Ishikawa (cell line): ENCODE data around the gene POLG2.

Experiments
- CEBPB ChIP-seq: IDR thresholded peaks from 2 replicates; pipeline ENCODE4 v1.6.1; 2012
- CREB1 ChIP-seq: IDR thresholded peaks from 2 replicates; pipeline ENCODE4 v1.6.1; 2012; ENCODE audit warnings: low read depth
- EGR1 ChIP-seq: IDR thresholded peaks from 2 replicates; pipeline ENCODE4 v1.6.1; 2012
- EP300 ChIP-seq: IDR thresholded peaks from 2 replicates; pipeline ENCODE4 v1.6.1; 2012; ENCODE audit warnings: borderline replicate concordance
- FOXM1 ChIP-seq: IDR thresholded peaks from 2 replicates; pipeline ENCODE4 v1.6.1; 2012; ENCODE audit warnings: low read depth, borderline replicate concordance
- NFIC ChIP-seq: IDR thresholded peaks from 2 replicates; pipeline ENCODE4 v1.6.1; 2012
- RAD21 ChIP-seq: IDR thresholded peaks from 2 replicates; pipeline ENCODE4 v1.6.1; 2012; ENCODE audit warnings: low read depth
- TAF1 ChIP-seq: IDR thresholded peaks from 2 replicates; pipeline ENCODE4 v1.6.1; 2012; ENCODE audit warnings: low read depth, mild to moderate bottlenecking
- TCF12 ChIP-seq: IDR thresholded peaks from 2 replicates; pipeline ENCODE4 v1.6.1; 2012; ENCODE audit warnings: low read depth
- TEAD4 ChIP-seq: IDR thresholded peaks from 2 replicates; pipeline ENCODE4 v1.6.1; 2012
- YY1 ChIP-seq: IDR thresholded peaks from 2 replicates; pipeline ENCODE4 v1.6.1; 2012; ENCODE audit warnings: low read depth
- TF ChIP-seq, protein P1 (sequence below): IDR thresholded peaks from 2 replicates; pipeline ENCODE4 v1.6.1; 2012; ENCODE audit warnings: low read depth, mild to moderate bottlenecking
- TF ChIP-seq, protein P2 (sequence below): IDR thresholded peaks from 2 replicates; pipeline ENCODE4 v1.6.1; 2012
- TF ChIP-seq, protein P3 (sequence below): IDR thresholded peaks from 2 replicates; pipeline ENCODE4 v1.6.1; 2012

Gene POLG2

DNA sequence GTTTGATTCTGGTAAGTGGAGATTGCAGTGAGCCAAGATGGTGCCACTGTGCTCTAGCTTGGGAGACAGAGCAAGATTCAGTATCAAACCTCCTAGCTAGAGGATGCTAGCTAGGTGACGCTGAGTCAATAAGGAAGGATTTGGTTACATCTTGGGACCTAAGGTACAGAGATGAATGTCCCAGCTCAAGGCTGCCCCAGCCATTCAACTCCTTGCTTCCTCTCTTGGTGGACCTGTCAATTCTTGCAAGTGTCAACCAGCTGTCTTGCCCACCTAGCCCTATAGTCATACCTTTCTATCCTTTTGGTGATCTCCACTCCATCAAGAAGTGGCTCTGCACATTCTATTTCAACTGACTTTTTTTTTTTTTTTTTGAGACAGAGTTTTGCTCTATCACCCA lies 49.3 kb downstream of the POLG2 start:
- TF ChIP-seq FOXM1: no peak
- TF ChIP-seq, protein P1, sequence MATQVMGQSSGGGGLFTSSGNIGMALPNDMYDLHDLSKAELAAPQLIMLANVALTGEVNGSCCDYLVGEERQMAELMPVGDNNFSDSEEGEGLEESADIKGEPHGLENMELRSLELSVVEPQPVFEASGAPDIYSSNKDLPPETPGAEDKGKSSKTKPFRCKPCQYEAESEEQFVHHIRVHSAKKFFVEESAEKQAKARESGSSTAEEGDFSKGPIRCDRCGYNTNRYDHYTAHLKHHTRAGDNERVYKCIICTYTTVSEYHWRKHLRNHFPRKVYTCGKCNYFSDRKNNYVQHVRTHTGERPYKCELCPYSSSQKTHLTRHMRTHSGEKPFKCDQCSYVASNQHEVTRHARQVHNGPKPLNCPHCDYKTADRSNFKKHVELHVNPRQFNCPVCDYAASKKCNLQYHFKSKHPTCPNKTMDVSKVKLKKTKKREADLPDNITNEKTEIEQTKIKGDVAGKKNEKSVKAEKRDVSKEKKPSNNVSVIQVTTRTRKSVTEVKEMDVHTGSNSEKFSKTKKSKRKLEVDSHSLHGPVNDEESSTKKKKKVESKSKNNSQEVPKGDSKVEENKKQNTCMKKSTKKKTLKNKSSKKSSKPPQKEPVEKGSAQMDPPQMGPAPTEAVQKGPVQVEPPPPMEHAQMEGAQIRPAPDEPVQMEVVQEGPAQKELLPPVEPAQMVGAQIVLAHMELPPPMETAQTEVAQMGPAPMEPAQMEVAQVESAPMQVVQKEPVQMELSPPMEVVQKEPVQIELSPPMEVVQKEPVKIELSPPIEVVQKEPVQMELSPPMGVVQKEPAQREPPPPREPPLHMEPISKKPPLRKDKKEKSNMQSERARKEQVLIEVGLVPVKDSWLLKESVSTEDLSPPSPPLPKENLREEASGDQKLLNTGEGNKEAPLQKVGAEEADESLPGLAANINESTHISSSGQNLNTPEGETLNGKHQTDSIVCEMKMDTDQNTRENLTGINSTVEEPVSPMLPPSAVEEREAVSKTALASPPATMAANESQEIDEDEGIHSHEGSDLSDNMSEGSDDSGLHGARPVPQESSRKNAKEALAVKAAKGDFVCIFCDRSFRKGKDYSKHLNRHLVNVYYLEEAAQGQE: no peak
- TF ChIP-seq CREB1: no peak
- TF ChIP-seq TEAD4: no peak

DNA sequence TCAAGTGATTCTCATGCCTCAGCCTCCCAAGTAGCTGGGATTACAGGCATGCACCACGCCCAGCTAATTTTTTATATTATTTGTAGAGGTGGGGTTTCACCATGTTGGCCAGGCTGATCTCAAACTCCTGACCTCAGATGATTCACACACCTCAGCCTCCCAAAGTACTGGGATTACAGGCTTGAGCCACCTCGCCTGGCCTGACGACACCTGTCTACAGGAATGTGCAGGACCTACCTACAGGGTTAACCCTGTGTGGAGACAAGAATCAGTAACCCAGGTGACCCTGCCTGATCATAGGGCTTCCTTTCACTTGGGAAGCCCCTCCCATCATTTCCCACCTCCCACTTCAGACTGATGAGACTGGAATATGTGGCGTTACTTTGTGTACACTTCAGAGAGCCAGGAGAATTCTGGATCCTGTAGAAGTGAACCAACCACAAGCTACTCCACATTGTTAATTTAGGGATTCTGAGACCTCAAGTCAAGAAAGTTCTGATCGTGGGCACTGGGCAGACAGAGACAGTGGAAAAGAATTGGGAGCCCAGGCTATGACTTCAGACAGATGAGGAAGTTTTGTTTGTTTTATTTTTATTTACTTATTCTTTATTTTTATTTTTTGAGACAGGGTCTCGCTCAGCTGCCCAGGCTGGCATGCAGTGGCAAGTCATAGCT lies 53.6 kb downstream of the POLG2 start:
- TF ChIP-seq EP300: no peak
- TF ChIP-seq, protein P1: no peak

DNA sequence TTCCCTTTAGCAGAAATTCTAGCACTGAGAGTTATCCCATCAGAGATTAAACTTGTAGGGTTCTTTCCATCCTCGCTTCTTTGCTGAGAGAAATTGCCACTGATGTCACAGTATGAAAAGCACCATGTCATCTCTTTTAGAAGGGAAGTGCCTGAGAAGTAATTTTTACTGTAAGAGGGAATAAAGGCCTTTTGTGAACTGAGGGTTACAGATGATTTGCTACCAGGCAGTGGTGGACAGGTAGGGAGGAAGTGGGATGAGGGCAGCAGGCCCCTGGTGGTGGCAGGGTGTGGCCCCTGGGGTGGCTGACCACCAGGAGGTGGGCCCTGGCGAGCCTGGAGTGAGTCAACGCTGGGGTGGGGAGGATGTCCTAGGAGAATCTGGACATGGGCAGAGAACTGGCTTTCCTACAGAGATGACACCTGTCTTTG lies 54.3 kb downstream of the POLG2 start:
- TF ChIP-seq TAF1: no peak
- TF ChIP-seq, protein P1: no peak
- TF ChIP-seq EP300: no peak
- TF ChIP-seq RAD21: no peak
- no peak for TF ChIP-seq FOXM1
- TF ChIP-seq NFIC: no peak
- TF ChIP-seq, protein P2, sequence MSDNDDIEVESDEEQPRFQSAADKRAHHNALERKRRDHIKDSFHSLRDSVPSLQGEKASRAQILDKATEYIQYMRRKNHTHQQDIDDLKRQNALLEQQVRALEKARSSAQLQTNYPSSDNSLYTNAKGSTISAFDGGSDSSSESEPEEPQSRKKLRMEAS: no peak
- TF ChIP-seq, protein P3, sequence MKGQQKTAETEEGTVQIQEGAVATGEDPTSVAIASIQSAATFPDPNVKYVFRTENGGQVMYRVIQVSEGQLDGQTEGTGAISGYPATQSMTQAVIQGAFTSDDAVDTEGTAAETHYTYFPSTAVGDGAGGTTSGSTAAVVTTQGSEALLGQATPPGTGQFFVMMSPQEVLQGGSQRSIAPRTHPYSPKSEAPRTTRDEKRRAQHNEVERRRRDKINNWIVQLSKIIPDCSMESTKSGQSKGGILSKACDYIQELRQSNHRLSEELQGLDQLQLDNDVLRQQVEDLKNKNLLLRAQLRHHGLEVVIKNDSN: no peak
- TF ChIP-seq CREB1: no peak
- no peak for TF ChIP-seq TCF12
- no peak for TF ChIP-seq CEBPB
- TF ChIP-seq EGR1: no peak

DNA sequence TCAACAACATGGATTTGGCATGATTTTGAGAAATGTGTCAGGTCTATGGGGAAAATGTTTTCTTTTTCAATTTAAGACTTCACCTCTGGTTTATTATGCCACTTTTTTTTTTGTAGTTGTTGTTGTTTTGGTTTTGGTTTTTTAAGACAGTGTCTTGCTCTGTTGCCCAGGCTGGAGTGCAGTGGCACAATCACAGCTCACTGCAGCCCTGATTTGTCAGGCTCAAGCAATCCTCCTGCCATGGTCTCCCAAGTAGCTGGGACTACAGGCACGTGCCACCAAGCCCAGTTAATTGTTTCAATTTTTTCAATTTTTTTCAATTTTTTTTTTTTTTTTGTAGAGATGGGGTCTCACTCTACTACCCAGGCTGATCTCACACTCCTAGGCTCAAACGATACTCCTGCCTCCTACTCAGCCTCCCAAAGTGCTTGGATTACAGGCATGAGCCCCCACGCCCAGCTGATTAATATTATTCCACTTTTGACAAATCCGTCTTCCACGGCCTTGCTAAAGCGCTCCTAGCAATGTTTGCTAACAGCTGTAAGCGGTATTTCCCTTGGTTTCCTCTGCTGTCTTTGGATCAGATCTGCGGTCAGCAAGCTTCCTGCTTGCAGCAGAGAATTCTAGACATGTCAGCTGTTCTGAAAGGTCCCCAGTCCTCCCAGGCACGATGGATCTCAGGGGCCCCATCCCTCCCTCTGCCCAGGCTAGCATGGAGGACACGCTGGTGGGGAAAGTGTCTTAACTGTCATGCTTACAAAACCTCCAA lies 54.9 kb downstream of the POLG2 start:
- no peak for TF ChIP-seq TEAD4
- TF ChIP-seq EGR1: no peak
- no peak for TF ChIP-seq FOXM1
- no peak for TF ChIP-seq TAF1
- no peak for TF ChIP-seq EP300
- TF ChIP-seq, protein P1: no peak
- TF ChIP-seq, protein P3: no peak
- no peak for TF ChIP-seq RAD21
- TF ChIP-seq, protein P2: no peak
- no peak for TF ChIP-seq TCF12
- TF ChIP-seq CEBPB: no peak
- TF ChIP-seq YY1: no peak
